Neural cell (in vitro differentiated cells): ENCODE results near the gene ACSM6. TPM values are rescaled to one million over a fixed set of nuclear protein-coding genes. Genes with fewer than 3 reads are reported as not detected.
A peak's percentile ranks its signal among the peaks of the same experiment; 100 is the strongest.
"Not testable (repeated sequence)": the region's sequence is repeated elsewhere in the genome, so short reads cannot be mapped to it uniquely, and the experiment has no call there.

Source experiments
- H2AFZ ChIP-seq: fragments of 200-600, 300-800 bp; sonication (generic), shearing (Covaris generic); 2 replicates; pipeline ENCODE4 v1.6.0; 2014; ENCODE audit warnings: low read depth, mild to moderate bottlenecking, antibody characterized with exemption, low read length, moderate library complexity
- H3F3A ChIP-seq: fragments of 200-600 bp; shearing (Covaris generic); 2 replicates; pipeline ENCODE4 v1.6.1; 2016; ENCODE audit warnings: mild to moderate bottlenecking, moderate library complexity, mixed read lengths, antibody characterized with exemption, low read length; ENCODE audit not compliant: insufficient read depth, poor library complexity, severe bottlenecking
- H3K27ac ChIP-seq: fragments of 200-600, 300-800 bp; sonication (generic), shearing (Covaris generic); 2 replicates; pipeline ENCODE4 v1.5.1; 2014; ENCODE audit warnings: mild to moderate bottlenecking, low read length, moderate library complexity
- H3K27me3 ChIP-seq: fragments of 300-800, 200-600 bp; sonication (generic), shearing (Covaris generic); 2 replicates; pipeline ENCODE4 v1.6.0; 2014; ENCODE audit warnings: mild to moderate bottlenecking, low read depth, low read length, moderate library complexity; ENCODE audit not compliant: insufficient read depth
- H3K36me3 ChIP-seq: fragments of 300-800, 200-600 bp; sonication (generic), shearing (Covaris generic); 2 replicates; pipeline ENCODE4 v1.5.1; 2014; ENCODE audit warnings: mild to moderate bottlenecking, antibody characterized with exemption, low read length, moderate library complexity; ENCODE audit not compliant: insufficient read depth
- H3K4me2 ChIP-seq: fragments of 300-800, 200-600 bp; sonication (generic), shearing (Covaris generic); 2 replicates; pipeline ENCODE4 v1.6.0; 2014; ENCODE audit warnings: mild to moderate bottlenecking, low read length
- H3K4me3 ChIP-seq: fragments of 300-800, 200-600 bp; sonication (generic), shearing (Covaris generic); 2 replicates; pipeline ENCODE4 v1.5.1; 2014; ENCODE audit warnings: mild to moderate bottlenecking, low read length, moderate library complexity
- H3K79me2 ChIP-seq: fragments of 200-600 bp; shearing (Covaris generic); replicated peaks from 2 replicates; pipeline ENCODE4 v1.6.0; 2014; ENCODE audit warnings: mild to moderate bottlenecking, low read length, moderate library complexity; ENCODE audit not compliant: insufficient read depth
- H3K9ac ChIP-seq: fragments of 300-800, 200-600 bp; sonication (generic), shearing (Covaris generic); 2 replicates; pipeline ENCODE4 v1.6.1; 2016; ENCODE audit warnings: mild to moderate bottlenecking, low read length, mixed read lengths
- H3K9me2 ChIP-seq: fragments of 200-600 bp; shearing (Covaris generic); 2 replicates; pipeline ENCODE4 v1.6.1; 2016; ENCODE audit warnings: mild to moderate bottlenecking, low read length, mixed read lengths; ENCODE audit not compliant: insufficient read depth
- H3K9me3 ChIP-seq: fragments of 200-600, 300-800 bp; sonication (generic), shearing (Covaris generic); 2 replicates; pipeline ENCODE4 v1.6.1; 2016; ENCODE audit warnings: mild to moderate bottlenecking, mixed run types, low read length, moderate library complexity, mixed read lengths
- H4K20me1 ChIP-seq: fragments of 200-600 bp; shearing (Covaris generic); 2 replicates; pipeline ENCODE4 v1.6.1; 2016; ENCODE audit warnings: mild to moderate bottlenecking, mixed run types; ENCODE audit not compliant: insufficient read depth
- CTCF ChIP-seq: fragments of 450-650 bp; IDR thresholded peaks from 2 replicates; pipeline ENCODE4 v1.5.1; 2014; ENCODE audit warnings: antibody characterized with exemption, mild to moderate bottlenecking, moderate library complexity; ENCODE audit not compliant: poor library complexity, severe bottlenecking
- EP300 ChIP-seq: fragments of 450-650 bp; conservative IDR thresholded peaks from 2 replicates; pipeline ENCODE4 v1.6.1; 2014; ENCODE audit warnings: antibody characterized with exemption, mild to moderate bottlenecking, moderate library complexity; ENCODE audit not compliant: poor library complexity, severe bottlenecking
- EZH2 ChIP-seq: fragments of 200-600, 300-800 bp; shearing (Covaris generic), sonication (generic); IDR thresholded peaks from 2 replicates; pipeline ENCODE4 v1.6.1; 2014; ENCODE audit warnings: antibody characterized with exemption, low read length, borderline replicate concordance, mild to moderate bottlenecking; ENCODE audit not compliant: insufficient read depth, poor library complexity, severe bottlenecking
- MXI1 ChIP-seq: fragments of 450-650 bp; conservative IDR thresholded peaks from 2 replicates; pipeline ENCODE4 v1.6.1; 2014; ENCODE audit warnings: antibody characterized with exemption, mild to moderate bottlenecking; ENCODE audit not compliant: poor library complexity, severe bottlenecking
- POLR2AphosphoS5 ChIP-seq: IDR thresholded peaks from 2 replicates; pipeline ENCODE4 v1.6.1; 2012
- RAD21 ChIP-seq: fragments of 450-650 bp; conservative IDR thresholded peaks from 2 replicates; pipeline ENCODE4 v1.6.1; 2014; ENCODE audit warnings: antibody characterized with exemption, mild to moderate bottlenecking, moderate library complexity
- SMC3 ChIP-seq: fragments of 450-650 bp; conservative IDR thresholded peaks from 2 replicates; pipeline ENCODE4 v1.6.1; 2014; ENCODE audit warnings: antibody characterized with exemption, mild to moderate bottlenecking, moderate library complexity; ENCODE audit not compliant: poor library complexity
- TAF1 ChIP-seq: IDR thresholded peaks from 2 replicates; pipeline ENCODE4 v1.6.1; 2012; ENCODE audit warnings: low read depth
- polyA plus RNA-seq: library from polyadenylated mRNA; depleted of rRNA; stranded (reverse); fragments of >200 nt; gene quantifications from 2 replicates; pipeline ENCODE4 v1.2.3, GENCODE V29; 2014
- TF ChIP-seq, protein P1 (sequence below): IDR thresholded peaks from 2 replicates; pipeline ENCODE4 v1.6.1; 2012; ENCODE audit warnings: borderline replicate concordance

ACSM6 gene
- polyA plus RNA-seq, 1 donor from 2014 or later: not detected

DNA sequence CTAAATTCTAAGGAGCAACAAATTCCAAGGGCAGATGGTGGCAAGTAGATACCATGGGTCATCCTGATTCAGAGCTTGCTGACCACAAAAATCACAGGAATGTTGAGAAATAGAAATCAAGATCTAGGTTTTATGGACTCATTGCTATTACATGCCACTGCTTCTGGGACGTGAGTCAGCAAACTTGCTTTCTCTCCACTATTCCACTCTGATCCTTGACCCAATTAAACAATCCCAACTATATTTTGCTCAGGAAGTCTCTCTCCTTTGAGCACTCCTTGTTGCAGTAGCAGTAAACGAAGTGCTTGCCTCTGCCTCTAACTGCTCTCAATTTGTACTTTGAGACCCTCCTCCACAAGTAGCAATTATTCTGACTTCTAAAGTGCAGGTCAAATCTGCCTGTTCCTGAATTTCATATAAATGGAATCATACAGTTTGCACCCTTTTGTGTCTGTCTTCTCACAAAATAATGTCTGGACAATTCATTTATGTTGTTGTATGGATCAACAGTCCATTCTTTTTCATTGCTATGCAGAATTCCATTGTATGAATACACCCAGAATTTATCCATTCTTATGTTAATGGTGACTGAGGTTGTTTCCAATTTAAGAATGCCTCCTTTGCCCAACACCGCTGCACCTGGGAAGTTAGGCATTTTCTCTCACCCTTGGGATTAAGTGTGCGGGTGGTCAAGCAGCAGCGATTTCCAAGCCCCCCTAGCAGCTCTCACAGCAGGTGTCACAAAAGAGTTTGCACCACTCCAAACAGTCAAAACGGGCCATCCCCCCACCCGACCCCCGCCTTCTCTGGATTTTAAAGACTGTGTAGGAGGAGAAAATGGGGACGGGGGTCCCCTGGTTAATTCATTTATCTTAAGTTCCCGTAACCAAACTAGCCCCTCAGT is 35.9 kb downstream of the ACSM6 start:
- no peaks in the 10 kb centered on the region for H3K36me3 ChIP-seq
- no peaks in the 10 kb centered on the region for H4K20me1 ChIP-seq
- H3F3A ChIP-seq: no peaks in the 10 kb centered on the region
- H3K27ac ChIP-seq: no peak overlapping the region
- no peaks in the 10 kb centered on the region for H3K27me3 ChIP-seq
- H3K9ac ChIP-seq: no peak overlapping the region
- no peak overlapping the region for H3K4me2 ChIP-seq
- no peak overlapping the region for H2AFZ ChIP-seq
- no peaks in the 10 kb centered on the region for H3K9me3 ChIP-seq
- H3K79me2 ChIP-seq: no peaks in the 10 kb centered on the region
- H3K4me3 ChIP-seq: peak overlapping the region; percentile 61
- no peaks in the 10 kb centered on the region for H3K9me2 ChIP-seq
- TF ChIP-seq RAD21: no peak
- no peak for TF ChIP-seq TAF1
- TF ChIP-seq SMC3: no peak
- no peak for TF ChIP-seq EP300
- TF ChIP-seq POLR2AphosphoS5: no peak
- TF ChIP-seq MXI1: no peak
- TF ChIP-seq, protein P1, sequence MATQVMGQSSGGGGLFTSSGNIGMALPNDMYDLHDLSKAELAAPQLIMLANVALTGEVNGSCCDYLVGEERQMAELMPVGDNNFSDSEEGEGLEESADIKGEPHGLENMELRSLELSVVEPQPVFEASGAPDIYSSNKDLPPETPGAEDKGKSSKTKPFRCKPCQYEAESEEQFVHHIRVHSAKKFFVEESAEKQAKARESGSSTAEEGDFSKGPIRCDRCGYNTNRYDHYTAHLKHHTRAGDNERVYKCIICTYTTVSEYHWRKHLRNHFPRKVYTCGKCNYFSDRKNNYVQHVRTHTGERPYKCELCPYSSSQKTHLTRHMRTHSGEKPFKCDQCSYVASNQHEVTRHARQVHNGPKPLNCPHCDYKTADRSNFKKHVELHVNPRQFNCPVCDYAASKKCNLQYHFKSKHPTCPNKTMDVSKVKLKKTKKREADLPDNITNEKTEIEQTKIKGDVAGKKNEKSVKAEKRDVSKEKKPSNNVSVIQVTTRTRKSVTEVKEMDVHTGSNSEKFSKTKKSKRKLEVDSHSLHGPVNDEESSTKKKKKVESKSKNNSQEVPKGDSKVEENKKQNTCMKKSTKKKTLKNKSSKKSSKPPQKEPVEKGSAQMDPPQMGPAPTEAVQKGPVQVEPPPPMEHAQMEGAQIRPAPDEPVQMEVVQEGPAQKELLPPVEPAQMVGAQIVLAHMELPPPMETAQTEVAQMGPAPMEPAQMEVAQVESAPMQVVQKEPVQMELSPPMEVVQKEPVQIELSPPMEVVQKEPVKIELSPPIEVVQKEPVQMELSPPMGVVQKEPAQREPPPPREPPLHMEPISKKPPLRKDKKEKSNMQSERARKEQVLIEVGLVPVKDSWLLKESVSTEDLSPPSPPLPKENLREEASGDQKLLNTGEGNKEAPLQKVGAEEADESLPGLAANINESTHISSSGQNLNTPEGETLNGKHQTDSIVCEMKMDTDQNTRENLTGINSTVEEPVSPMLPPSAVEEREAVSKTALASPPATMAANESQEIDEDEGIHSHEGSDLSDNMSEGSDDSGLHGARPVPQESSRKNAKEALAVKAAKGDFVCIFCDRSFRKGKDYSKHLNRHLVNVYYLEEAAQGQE: no peak
- no peak for TF ChIP-seq CTCF
- no peak for TF ChIP-seq EZH2

DNA sequence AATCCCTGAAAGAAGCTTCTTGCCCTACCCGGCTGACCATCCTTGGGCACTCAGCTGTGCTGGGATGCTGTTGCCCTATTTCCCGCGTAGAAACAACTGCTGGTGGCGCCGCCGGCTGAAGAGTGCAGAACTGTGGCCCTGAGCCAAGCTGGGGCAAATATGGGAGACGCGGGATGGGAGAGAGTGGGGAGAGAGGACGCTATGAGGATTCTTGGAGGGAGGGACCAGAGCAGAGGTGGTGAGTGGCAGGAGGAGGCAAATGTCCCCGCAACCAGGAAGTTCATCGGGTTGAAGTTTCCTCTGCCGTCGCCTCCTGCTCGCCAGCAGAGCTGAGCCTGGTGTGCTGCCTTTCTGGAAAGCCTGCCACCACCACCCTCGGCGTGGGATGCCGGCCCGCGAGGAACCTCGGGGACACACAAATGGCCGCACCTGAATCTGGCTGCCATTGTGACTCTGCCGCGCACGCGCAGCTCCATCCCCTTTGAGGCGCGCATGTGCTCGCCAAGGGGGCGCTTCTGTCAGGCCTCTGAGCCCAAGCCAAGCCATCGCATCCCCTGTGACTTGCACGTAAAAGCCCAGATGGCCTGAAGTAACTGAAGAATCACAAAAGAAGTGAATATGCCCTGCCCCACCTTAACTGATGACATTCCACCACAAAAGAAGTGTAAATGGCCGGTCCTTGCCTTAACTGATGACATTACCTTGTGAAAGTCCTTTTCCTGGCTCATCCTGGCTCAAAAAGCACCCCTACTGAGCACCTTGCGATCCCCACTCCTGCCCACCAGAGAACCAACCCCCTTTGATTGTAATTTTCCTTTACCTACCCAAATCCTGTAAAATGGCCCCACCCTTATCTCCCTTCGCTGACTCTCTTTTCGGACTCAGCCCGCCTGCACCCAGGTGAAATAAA is 36.9 kb downstream of the ACSM6 start:
- Histone ChIP-seq H3K9ac (peak overlapping the region; percentile 45), H3K4me3 (peak overlapping the region; percentile 61)
- H3K27ac ChIP-seq, H2AFZ ChIP-seq, H3K9me3 ChIP-seq, H3F3A ChIP-seq, H3K36me3 ChIP-seq, H4K20me1 ChIP-seq, H3K79me2 ChIP-seq, H3K4me2 ChIP-seq, H3K9me2 ChIP-seq, H3K27me3 ChIP-seq: not testable (repeated sequence)
